HEK293 (cell line): ENCODE results near the gene YIPF4.
A peak's percentile ranks its signal among the peaks of the same experiment; 100 is the strongest.

Experiments
- CTCF ChIA-PET: fragments of 350-600 bp; formaldehyde crosslinking; extraction: SDS; loops from one replicate; lab custom pipeline; 2021; ENCODE audit warnings: antibody characterized with exemption; lab: Yijun Ruan, JAX
- POLR2A ChIA-PET: fragments of 300-600 bp; formaldehyde crosslinking; extraction: SDS; loops from one replicate; lab custom pipeline; 2020; ENCODE audit warnings: antibody characterized with exemption, inconsistent platforms; lab: Yijun Ruan, JAX
- H3K27ac ChIP-seq: fragments of 200-500 bp; sonication (Bioruptor generic); 2 replicates; pipeline ENCODE4 v1.5.1; 2014; ENCODE audit warnings: low read depth, low read length, control low read depth, inconsistent platforms; ENCODE audit errors: extremely low read depth
- H3K36me3 ChIP-seq, 2 experiments: fragments of 200-500 bp in 1 of 2; sonication (Bioruptor generic) in 1 of 2; 1 replicate in 1 of 2; 2 replicates in 1 of 2; pipeline ENCODE4 v1.5.1; 2014 to 2017; ENCODE audit warnings: inconsistent platforms in 2 of 2, low read length in 2 of 2; ENCODE audit not compliant: control insufficient read depth in 2 of 2, insufficient read depth in 1 of 2
- H3K4me1 ChIP-seq: fragments of 200-500 bp; sonication (Bioruptor generic); 2 replicates; pipeline ENCODE4 v1.5.1; 2014; ENCODE audit warnings: mild to moderate bottlenecking, low read length, inconsistent platforms; ENCODE audit not compliant: control insufficient read depth, insufficient read depth
- H3K4me3 ChIP-seq: 2 replicates; pipeline ENCODE4 v1.5.1; 2011; ENCODE audit warnings: low read depth, mild to moderate bottlenecking, control low read depth, low read length, moderate library complexity
- H3K9me3 ChIP-seq: fragments of 200-500 bp; sonication (Bioruptor generic); 2 replicates; pipeline ENCODE4 v1.5.1; 2014; ENCODE audit warnings: low read depth, low read length, inconsistent platforms; ENCODE audit not compliant: control insufficient read depth, insufficient read depth
- GLIS2 ChIP-seq: fragments of 450-650 bp; formaldehyde crosslinking; IDR thresholded peaks from 2 replicates; pipeline ENCODE4 v1.5.1; 2016; ENCODE audit warnings: missing biosample characterization, missing genetic modification characterization
- KLF1 ChIP-seq: fragments of 450-650 bp; formaldehyde crosslinking; IDR thresholded peaks from 2 replicates; pipeline ENCODE4 v1.5.1; 2016; ENCODE audit warnings: missing biosample characterization, missing genetic modification characterization
- TCF7L2 ChIP-seq: IDR thresholded peaks from 2 replicates; pipeline ENCODE4 v1.6.1; 2011; ENCODE audit warnings: low read depth, mild to moderate bottlenecking, inconsistent platforms, low read length, moderate library complexity, borderline replicate concordance
- WT1 ChIP-seq: fragments of 450-650 bp; formaldehyde crosslinking; IDR thresholded peaks from 2 replicates; pipeline ENCODE4 v1.5.1; 2016; ENCODE audit warnings: missing biosample characterization, missing genetic modification characterization
- ZFP69B ChIP-seq: fragments of 450-650 bp; formaldehyde crosslinking; IDR thresholded peaks from 2 replicates; pipeline ENCODE4 v1.5.1; 2016; ENCODE audit warnings: missing biosample characterization, missing genetic modification characterization
- ZNF157 ChIP-seq: fragments of 450-650 bp; formaldehyde crosslinking; IDR thresholded peaks from 2 replicates; pipeline ENCODE4 v1.5.1; 2016; ENCODE audit warnings: missing biosample characterization, missing genetic modification characterization
- ZNF184 ChIP-seq: fragments of 450-650 bp; IDR thresholded peaks from 2 replicates; pipeline ENCODE4 v1.5.1; 2018; ENCODE audit warnings: missing biosample characterization, mild to moderate bottlenecking, missing genetic modification characterization
- ZNF19 ChIP-seq: fragments of 450-650 bp; formaldehyde crosslinking; IDR thresholded peaks from 2 replicates; pipeline ENCODE4; 2016; ENCODE audit warnings: missing biosample characterization, missing genetic modification characterization, low read depth
- ZNF239 ChIP-seq: fragments of 450-650 bp; formaldehyde crosslinking; IDR thresholded peaks from 2 replicates; pipeline ENCODE4 v1.5.1; 2016; ENCODE audit warnings: missing biosample characterization, missing genetic modification characterization
- ZNF335 ChIP-seq: fragments of 450-650 bp; formaldehyde crosslinking; conservative IDR thresholded peaks from 2 replicates; pipeline ENCODE4 v1.5.1; 2016; ENCODE audit warnings: missing biosample characterization, missing genetic modification characterization
- ZNF426 ChIP-seq: fragments of 450-650 bp; formaldehyde crosslinking; IDR thresholded peaks from 2 replicates; pipeline ENCODE4 v1.5.1; 2017; ENCODE audit warnings: missing biosample characterization, missing genetic modification characterization, mild to moderate bottlenecking, inconsistent platforms, moderate library complexity
- ZNF561 ChIP-seq: fragments of 450-650 bp; IDR thresholded peaks from 2 replicates; pipeline ENCODE4 v1.5.1; 2018; ENCODE audit warnings: missing biosample characterization, missing genetic modification characterization, borderline replicate concordance
- ZNF664 ChIP-seq: fragments of 450-650 bp; formaldehyde crosslinking; IDR thresholded peaks from 2 replicates; pipeline ENCODE4 v1.5.1; 2016; ENCODE audit warnings: missing biosample characterization, missing genetic modification characterization
- TF ChIP-seq, protein P1 (sequence below): fragments of 450-650 bp; formaldehyde crosslinking; IDR thresholded peaks from 2 replicates; pipeline ENCODE4 v1.5.1; 2016; ENCODE audit warnings: missing biosample characterization, missing genetic modification characterization
- TF ChIP-seq, protein P2 (sequence below): fragments of 450-650 bp; formaldehyde crosslinking; IDR thresholded peaks from 2 replicates; pipeline ENCODE4 v1.5.1; 2016; ENCODE audit warnings: missing biosample characterization, missing genetic modification characterization, low read depth

The YIPF4 gene

DNA sequence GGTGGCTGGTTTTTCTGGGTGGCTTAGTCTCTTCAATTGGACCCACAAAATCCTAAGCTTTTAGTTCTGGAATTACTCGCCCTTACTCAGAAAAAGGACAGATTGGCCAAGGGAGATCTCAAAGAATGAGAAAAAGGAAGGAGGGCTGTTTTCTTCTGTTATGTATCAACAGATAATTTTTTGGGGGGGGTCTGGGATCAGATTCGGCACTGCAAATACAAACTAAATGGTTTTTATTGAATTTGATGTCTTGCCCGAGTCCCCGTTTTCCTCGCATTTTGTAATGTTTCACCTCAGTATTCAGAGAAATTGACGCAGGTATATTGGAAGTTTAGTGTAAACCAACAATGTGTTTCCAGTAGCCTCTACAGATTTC is 762 bp downstream of the YIPF4 start:
- TF ChIP-seq WT1 (tag by site-specific recombination): no peak
- TF ChIP-seq GLIS2 (tag by site-specific recombination): no peak
- TF ChIP-seq ZNF335 (tag by site-specific recombination): peak; percentile 8
- TF ChIP-seq ZNF19: no peak
- TF ChIP-seq, protein P1, sequence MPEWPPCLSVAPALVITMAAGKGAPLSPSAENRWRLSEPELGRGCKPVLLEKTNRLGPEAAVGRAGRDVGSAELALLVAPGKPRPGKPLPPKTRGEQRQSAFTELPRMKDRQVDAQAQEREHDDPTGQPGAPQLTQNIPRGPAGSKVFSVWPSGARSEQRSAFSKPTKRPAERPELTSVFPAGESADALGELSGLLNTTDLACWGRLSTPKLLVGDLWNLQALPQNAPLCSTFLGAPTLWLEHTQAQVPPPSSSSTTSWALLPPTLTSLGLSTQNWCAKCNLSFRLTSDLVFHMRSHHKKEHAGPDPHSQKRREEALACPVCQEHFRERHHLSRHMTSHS (tag by site-specific recombination): no peak
- TF ChIP-seq KLF1 (tag by site-specific recombination): no peak
- no peak for TF ChIP-seq ZNF239 (tag by site-specific recombination)
- TF ChIP-seq, all 188 proteins: peak for 1
- H3K4me1 ChIP-seq: peaks cover 4% of the 10 kb centered on the region; the same call in 1 of the 2 replicates
- no peaks in the 10 kb centered on the region for H3K9me3 ChIP-seq
- H3K27ac ChIP-seq: peak overlapping the region; percentile 72
- peaks cover 26 to 29% of the 10 kb centered on the region in 2 experiments for H3K36me3 ChIP-seq
- POLR2A ChIA-PET: interaction anchor here (0.7 to 1.1 kb wide), 3 partner anchors 9 to 113 kb away, joined by 3 to 4 read pairs (median 3); partner anchors contain the start of gene SLC30A6
- H3K4me3 ChIP-seq: peak overlapping the region; percentile 93
- CTCF ChIA-PET: no interaction called here

DNA sequence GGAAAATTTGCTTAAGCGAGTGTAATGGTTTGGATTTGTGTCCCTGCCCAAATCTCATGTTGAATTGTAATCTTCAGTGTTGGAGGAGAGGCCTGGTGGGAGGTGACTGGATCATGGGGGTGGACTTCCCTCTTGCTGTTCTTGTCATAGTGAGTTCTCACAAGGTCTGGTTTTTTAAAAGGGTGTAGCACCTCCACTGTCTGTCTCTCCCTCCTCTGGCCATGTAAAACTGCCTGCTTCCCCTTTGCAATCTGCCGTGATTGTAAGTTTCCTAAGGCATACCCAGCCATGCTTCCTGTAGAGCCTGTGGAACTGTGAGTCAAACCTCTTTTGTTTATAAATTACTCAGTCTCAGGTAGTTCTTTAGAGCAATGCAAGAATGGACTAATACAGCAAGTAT is 6.6 kb downstream of the YIPF4 start:
- no peak overlapping the region for H3K4me3 ChIP-seq
- no peak for TF ChIP-seq ZFP69B (tag by site-specific recombination)
- TF ChIP-seq ZNF184 (tag by site-specific recombination): peak; percentile 91
- TF ChIP-seq TCF7L2: no peak
- no peak for TF ChIP-seq ZNF426
- TF ChIP-seq, all 188 proteins: peak for 1
- CTCF ChIA-PET: no interaction called here
- Histone ChIP-seq H3K4me1 (0 out of 2 replicates have a peak, but pooled peaks cover 7% of the 10 kb centered on the region), H3K27ac (no peak overlapping the region), H3K9me3 (no peaks in the 10 kb centered on the region), H3K36me3 (peaks cover 40 to 41% of the 10 kb centered on the region in 2 experiments)
- POLR2A ChIA-PET: no interaction called here

DNA sequence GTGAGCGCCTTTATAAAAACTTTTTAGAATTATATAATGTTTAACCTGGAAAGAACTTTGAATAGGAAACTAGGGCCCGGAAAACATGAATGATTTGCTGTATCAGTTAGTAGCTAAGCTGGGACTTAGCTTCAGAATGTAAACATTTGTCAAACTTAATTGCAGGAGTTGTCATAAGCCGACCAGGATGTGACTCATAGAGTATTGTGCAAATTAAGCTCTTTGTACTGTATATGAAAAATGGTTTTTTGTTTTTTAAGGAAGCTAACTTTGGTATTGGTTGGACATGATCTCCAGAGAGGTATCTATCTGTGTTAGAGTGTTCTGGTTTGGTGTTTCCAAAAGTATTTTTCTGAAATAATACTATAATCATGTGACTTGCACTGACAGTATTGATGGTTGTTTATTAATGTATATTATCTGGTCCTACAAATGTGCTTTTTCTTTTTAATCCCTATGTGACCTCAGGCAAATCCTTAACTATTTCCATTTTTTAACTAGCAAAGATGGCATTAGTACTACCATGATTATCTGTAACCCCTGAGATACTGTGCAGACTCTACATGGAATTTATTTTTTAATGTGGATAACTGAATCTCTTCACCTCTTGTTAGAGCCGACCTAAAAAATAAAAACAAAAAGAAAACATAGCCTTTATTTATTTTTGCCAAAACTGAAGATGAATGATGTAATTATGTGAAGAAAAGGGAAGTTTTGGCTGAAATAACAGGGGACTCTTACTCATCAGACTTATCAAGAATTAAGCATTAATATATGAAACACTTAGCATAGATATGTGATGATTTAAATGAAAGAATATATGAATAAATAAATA is 11.7 kb downstream of the YIPF4 start:
- peaks cover 16 to 30% of the 10 kb centered on the region in 2 experiments for H3K36me3 ChIP-seq
- POLR2A ChIA-PET: no interaction called here
- no peak overlapping the region for H3K4me3 ChIP-seq
- H3K9me3 ChIP-seq: no peaks in the 10 kb centered on the region
- CTCF ChIA-PET: no interaction called here
- TF ChIP-seq ZNF664 (tag by site-specific recombination) (peak; percentile 92), ZNF157 (no peak)
- H3K27ac ChIP-seq: no peak overlapping the region
- H3K4me1 ChIP-seq: 0 out of 2 replicates have a peak, but pooled peaks cover 7% of the 10 kb centered on the region

DNA sequence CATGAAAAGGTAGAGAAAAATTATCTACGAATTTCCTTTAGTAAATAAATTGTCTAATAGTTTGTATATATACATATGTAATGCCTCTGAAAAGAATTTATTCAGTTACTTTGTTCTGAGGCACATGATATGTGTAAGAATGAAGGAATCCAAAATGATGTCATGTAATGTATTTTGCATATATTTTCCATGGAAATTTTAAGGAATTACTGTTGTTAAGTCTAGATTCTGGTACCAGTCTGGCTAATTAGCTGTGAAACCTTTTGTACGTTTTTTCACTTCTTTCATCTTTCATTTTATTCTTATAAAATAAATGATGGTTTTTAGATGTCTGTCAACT is 12.3 kb downstream of the YIPF4 start:
- H3K36me3 ChIP-seq: peaks cover 17 to 25% of the 10 kb centered on the region in 2 experiments
- ChIA-PET POLR2A (interaction anchor here (0.8 kb wide), 1 partner anchor 11 kb away, joined by 3 read pairs; no protein-coding TSS in a partner anchor), CTCF (no interaction called here)
- H3K4me3 ChIP-seq: no peak overlapping the region
- TF ChIP-seq ZNF561 (tag by site-specific recombination): no peak
- TF ChIP-seq, protein P2, sequence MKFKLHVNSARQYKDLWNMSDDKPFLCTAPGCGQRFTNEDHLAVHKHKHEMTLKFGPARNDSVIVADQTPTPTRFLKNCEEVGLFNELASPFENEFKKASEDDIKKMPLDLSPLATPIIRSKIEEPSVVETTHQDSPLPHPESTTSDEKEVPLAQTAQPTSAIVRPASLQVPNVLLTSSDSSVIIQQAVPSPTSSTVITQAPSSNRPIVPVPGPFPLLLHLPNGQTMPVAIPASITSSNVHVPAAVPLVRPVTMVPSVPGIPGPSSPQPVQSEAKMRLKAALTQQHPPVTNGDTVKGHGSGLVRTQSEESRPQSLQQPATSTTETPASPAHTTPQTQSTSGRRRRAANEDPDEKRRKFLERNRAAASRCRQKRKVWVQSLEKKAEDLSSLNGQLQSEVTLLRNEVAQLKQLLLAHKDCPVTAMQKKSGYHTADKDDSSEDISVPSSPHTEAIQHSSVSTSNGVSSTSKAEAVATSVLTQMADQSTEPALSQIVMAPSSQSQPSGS: peak; percentile 28; the same call in 1 of the 2 replicates
- 0 out of 2 replicates have a peak, but pooled peaks cover 7% of the 10 kb centered on the region for H3K4me1 ChIP-seq
- no peaks in the 10 kb centered on the region for H3K9me3 ChIP-seq
- H3K27ac ChIP-seq: no peak overlapping the region
